ENCODE results near the gene GINS2.
A peak's percentile ranks its signal among the peaks of the same experiment; 100 is the strongest.

The GINS2 gene

DNA sequence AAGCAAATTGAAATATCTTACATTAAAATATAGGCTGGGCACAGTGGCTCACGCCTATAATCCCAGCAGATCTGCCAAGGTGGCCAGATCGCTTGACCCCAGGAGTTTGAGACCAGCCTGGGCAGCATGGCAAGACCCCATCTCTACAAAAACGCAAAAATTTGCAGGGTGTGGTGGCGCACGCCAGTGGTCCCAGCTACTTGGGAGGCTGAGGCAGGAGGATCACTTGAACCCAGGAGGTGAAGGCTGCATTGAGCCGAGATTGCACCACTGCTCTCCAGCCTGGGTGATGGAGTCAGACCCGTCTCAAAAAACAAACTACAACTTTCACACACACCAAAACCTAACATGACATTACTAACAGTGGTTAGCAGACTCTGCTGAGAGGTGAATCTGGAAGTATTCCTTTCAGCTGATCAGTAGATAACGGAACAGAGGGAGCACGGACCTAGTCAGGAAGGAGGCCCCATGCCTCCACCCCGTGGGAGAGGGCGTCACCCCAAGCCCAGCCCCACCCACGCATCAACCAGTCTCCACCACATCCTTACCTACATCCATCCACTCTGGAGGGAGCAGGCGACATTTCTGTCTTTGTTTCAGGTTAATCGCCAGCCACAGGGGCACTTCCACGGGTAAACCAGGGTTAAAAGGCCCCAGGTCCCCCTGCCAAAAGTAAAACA is 1.7 kb downstream of the GINS2 start:
- peaks cover 32% of the 10 kb centered on the region for H3K36me3 ChIP-seq (ENCODE audit: insufficient read depth, low read depth, low read length)

DNA sequence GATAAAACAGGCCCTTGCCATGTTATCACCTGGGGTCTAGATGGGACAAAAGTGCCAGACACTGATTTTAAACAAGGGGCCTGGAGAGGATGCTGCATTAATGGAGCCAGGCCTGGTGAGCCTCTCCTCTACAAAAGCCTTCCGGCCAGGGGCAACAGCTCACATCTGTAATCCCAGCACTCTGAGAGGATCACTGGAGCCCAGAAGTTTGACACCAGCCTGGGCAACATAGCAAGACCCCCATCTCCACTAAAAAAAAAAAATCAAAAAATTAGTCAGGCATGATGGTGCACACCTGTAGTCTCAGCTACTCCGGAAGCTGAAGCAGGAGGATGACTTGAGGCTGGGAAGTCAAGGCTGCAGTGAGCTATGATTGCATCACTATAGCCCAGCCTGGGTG is 3.5 kb downstream of the GINS2 start:
- H3K36me3 ChIP-seq (ENCODE audit: insufficient read depth, low read depth, low read length), result peaks cover 47% of the 10 kb centered on the region

More for the DNA sequence above, 1.7 kb downstream of the GINS2 start:
- Histone ChIP-seq H3K9me3 (ENCODE audit: insufficient read depth, low read depth, low read length) (no peaks in the 10 kb centered on the region), H3K4me1 (ENCODE audit: insufficient read depth, low read length) (no peaks in the 10 kb centered on the region), H3K27ac (ENCODE audit: low read length) (no peak overlapping the region), H3K4me3 (ENCODE audit: low read length) (peak overlapping the region; percentile 79), H3K27me3 (ENCODE audit: insufficient read depth, low read length) (peaks cover 15% of the 10 kb centered on the region; the same call in 1 of the 2 replicates), H3K9ac (ENCODE audit: low read depth, low read length) (peak overlapping the region; percentile 51; the same call in 1 of the 2 replicates)

DNA sequence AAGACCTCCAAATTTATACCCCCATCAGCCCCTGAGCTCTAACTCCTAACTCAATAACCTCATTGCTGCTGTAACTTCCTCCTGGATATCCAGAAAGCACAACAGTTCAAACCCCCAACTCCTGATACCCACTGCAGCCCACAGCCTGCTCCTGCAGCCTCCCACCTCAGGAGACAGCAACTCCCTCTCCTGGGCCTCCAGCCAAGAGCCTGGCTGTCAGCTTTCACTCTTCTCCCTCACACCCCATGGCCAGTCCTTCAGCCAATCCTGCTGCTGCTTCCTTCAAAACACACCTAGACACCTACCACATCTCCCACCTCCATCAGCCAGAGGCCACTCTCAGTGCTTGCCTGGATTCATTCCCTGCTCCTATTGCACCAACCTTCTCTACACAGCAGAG is 5.4 kb downstream of the GINS2 start:
- Histone ChIP-seq H3K9ac (ENCODE audit: low read depth, low read length) (no peak overlapping the region), H3K4me1 (ENCODE audit: insufficient read depth, low read length) (no peaks in the 10 kb centered on the region), H3K4me3 (ENCODE audit: low read length) (no peak overlapping the region), H3K36me3 (ENCODE audit: insufficient read depth, low read depth, low read length) (peaks cover 66% of the 10 kb centered on the region), H3K9me3 (ENCODE audit: insufficient read depth, low read depth, low read length) (no peaks in the 10 kb centered on the region), H3K27me3 (ENCODE audit: insufficient read depth, low read length) (no peaks in the 10 kb centered on the region), H3K27ac (ENCODE audit: low read length) (no peak overlapping the region)

More for the DNA sequence above, 3.5 kb downstream of the GINS2 start:
- H3K4me3 ChIP-seq (ENCODE audit: low read length), result no peak overlapping the region
- H3K27ac ChIP-seq (ENCODE audit: low read length), result no peak overlapping the region
- H3K9ac ChIP-seq (ENCODE audit: low read depth, low read length), result no peak overlapping the region
- H3K27me3 ChIP-seq (ENCODE audit: insufficient read depth, low read length), result peaks cover 10% of the 10 kb centered on the region; the same call in 1 of the 2 replicates
- H3K9me3 ChIP-seq (ENCODE audit: insufficient read depth, low read depth, low read length), result no peaks in the 10 kb centered on the region
- H3K4me1 ChIP-seq (ENCODE audit: insufficient read depth, low read length), result no peaks in the 10 kb centered on the region

DNA sequence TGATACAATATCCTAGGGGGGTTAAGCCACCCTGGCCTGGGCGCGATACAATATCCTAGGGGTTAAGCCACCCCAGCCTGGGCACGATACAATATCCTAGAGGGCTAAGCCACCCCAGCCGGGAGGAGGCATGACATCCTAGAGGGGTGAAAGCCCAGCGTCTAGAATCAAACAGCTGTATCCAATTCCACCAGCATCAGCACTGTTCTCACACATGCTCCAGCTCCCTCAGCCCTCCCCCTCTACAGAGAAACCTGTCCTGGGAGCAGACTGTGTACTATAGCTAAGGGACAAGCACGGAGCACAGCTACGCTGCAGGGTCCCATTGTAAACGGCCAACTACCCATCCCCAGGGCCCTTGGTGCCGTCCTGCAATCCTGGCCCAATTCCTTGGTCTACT is 6.2 kb downstream of the GINS2 start:
- H3K4me1 ChIP-seq (ENCODE audit: insufficient read depth, low read length), result no peaks in the 10 kb centered on the region
- H3K9ac ChIP-seq (ENCODE audit: low read depth, low read length), result no peak overlapping the region
- H3K27ac ChIP-seq (ENCODE audit: low read length), result no peak overlapping the region
- H3K4me3 ChIP-seq (ENCODE audit: low read length), result no peak overlapping the region
- H3K36me3 ChIP-seq (ENCODE audit: insufficient read depth, low read depth, low read length), result peaks cover 74% of the 10 kb centered on the region
- H3K9me3 ChIP-seq (ENCODE audit: insufficient read depth, low read depth, low read length), result no peaks in the 10 kb centered on the region
- no peaks in the 10 kb centered on the region for H3K27me3 ChIP-seq (ENCODE audit: insufficient read depth, low read length)

DNA sequence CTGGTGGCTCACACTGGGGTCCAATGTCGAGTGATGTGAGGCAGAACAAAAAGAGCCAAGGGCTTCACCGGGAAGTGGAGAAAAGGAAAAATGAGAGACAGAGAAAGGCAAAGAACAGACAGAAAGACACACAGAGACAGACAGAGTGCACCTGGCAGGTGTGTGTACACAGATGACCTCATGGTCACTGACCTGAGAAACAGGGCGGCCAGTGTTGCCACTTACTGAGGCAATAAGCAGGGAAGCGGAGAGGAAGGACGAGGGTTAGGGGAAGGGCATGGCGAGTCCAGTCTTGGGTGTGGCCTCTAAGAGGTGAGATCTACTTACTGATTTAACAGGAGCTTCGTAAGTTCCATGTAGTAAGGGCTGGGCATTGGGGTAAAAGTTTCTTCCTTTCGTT is 7.5 kb downstream of the GINS2 start:
- Histone ChIP-seq H3K27me3 (ENCODE audit: insufficient read depth, low read length) (no peaks in the 10 kb centered on the region), H3K9me3 (ENCODE audit: insufficient read depth, low read depth, low read length) (no peaks in the 10 kb centered on the region), H3K9ac (ENCODE audit: low read depth, low read length) (no peak overlapping the region), H3K36me3 (ENCODE audit: insufficient read depth, low read depth, low read length) (peaks cover 82% of the 10 kb centered on the region), H3K27ac (ENCODE audit: low read length) (no peak overlapping the region), H3K4me3 (ENCODE audit: low read length) (no peak overlapping the region), H3K4me1 (ENCODE audit: insufficient read depth, low read length) (no peaks in the 10 kb centered on the region)

DNA sequence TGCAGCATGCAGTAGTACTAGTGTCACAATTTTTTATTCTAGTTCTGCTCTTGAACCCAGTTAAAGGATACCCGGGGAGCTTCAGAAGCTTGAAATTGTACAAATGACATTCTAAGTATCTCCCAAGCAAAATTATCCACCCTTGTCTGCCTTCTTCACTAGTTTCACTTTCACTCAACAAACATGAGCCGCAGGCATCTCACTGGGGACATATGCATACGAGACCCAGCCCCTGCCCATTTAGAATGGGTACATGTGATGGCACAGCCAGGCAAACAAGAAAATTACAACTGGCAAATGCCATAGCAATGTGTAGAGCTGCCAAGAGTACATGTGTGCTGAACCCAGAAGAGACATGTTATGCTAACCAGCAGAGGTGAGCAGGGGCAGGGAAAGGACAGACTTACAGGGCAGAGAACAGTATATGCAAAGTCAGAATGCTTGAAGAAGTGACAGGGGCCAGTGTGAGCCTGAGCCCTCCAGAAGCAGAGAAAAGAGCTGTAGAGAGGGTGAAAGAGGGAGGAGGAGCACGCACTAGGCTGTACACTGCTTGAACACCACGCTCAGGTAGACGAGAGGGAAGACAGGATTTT is 8.3 kb downstream of the GINS2 start:
- Histone ChIP-seq H3K4me3 (ENCODE audit: low read length) (no peak overlapping the region), H3K9me3 (ENCODE audit: insufficient read depth, low read depth, low read length) (no peaks in the 10 kb centered on the region), H3K36me3 (ENCODE audit: insufficient read depth, low read depth, low read length) (peaks cover 90% of the 10 kb centered on the region), H3K9ac (ENCODE audit: low read depth, low read length) (no peak overlapping the region), H3K4me1 (ENCODE audit: insufficient read depth, low read length) (no peaks in the 10 kb centered on the region), H3K27me3 (ENCODE audit: insufficient read depth, low read length) (no peaks in the 10 kb centered on the region), H3K27ac (ENCODE audit: low read length) (no peak overlapping the region)

DNA sequence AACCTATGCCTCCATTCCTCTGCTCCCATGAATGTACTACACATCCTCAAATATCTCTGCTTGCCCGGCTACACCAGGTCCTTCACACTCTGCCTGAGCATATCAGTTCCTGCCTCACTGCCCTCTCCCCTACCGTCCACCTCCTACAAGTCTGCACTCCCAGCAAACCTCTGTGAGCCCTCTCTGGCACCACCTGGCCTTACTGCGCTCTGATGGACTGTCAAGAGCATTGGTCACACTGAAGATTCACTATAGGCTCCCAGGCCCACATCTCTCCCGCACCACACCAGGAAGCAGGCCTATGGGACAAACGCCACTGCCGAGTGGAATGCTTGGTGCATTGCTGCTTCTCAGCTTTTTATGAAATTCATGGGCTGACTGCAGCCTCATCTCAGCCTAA is 8.9 kb downstream of the GINS2 start:
- no peaks in the 10 kb centered on the region for H3K9me3 ChIP-seq (ENCODE audit: insufficient read depth, low read depth, low read length)
- H3K4me3 ChIP-seq (ENCODE audit: low read length), result no peak overlapping the region
- H3K27me3 ChIP-seq (ENCODE audit: insufficient read depth, low read length), result no peaks in the 10 kb centered on the region
- no peak overlapping the region for H3K9ac ChIP-seq (ENCODE audit: low read depth, low read length)
- peaks cover 91% of the 10 kb centered on the region for H3K36me3 ChIP-seq (ENCODE audit: insufficient read depth, low read depth, low read length)
- no peaks in the 10 kb centered on the region for H3K4me1 ChIP-seq (ENCODE audit: insufficient read depth, low read length)
- H3K27ac ChIP-seq (ENCODE audit: low read length), result no peak overlapping the region

DNA sequence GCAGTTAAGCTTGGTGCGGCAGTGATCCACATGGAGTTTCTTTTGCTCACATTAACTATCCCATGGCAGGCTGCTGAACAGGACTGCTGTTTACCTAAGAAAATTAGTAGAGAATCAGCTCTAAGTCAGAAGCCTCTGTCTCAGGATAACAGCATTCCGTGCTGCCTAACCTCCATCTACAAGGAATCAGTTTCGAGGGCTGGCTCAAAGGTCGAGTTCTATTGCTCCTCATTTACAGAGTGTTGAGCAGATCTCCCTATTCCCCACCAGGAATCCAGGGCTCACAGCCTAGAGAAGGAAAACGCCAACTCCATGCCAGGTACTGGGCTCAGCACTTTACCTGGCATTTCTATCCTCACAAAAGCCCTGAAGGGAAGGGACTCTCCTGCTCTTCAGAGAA is 9.9 kb downstream of the GINS2 start:
- H3K27me3 ChIP-seq (ENCODE audit: insufficient read depth, low read length), result no peaks in the 10 kb centered on the region
- H3K4me1 ChIP-seq (ENCODE audit: insufficient read depth, low read length), result no peaks in the 10 kb centered on the region
- H3K27ac ChIP-seq (ENCODE audit: low read length), result no peak overlapping the region
- H3K4me3 ChIP-seq (ENCODE audit: low read length), result no peak overlapping the region
- peaks cover 94% of the 10 kb centered on the region for H3K36me3 ChIP-seq (ENCODE audit: insufficient read depth, low read depth, low read length)
- no peak overlapping the region for H3K9ac ChIP-seq (ENCODE audit: low read depth, low read length)
- no peaks in the 10 kb centered on the region for H3K9me3 ChIP-seq (ENCODE audit: insufficient read depth, low read depth, low read length)

DNA sequence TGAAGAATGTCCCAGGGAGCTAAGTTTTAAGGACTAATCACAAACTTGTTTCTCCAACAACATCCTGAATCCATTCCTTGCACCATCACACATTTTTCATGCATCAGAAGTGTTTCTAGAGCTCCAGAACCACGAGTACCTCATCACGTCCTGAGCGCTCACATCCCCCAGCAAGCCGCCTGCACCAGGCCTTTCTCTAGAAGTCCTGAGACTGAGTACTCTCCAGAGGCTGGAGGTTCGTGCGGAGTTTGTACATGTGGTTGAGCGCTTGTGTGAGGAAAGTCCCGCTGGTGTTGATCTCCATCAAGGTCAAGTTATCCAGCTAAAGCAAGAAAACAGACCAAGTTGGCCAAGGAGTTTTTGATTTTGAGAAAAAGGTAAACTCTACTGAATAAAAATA is 10.7 kb downstream of the GINS2 start:
- no peak overlapping the region for H3K27ac ChIP-seq (ENCODE audit: low read length)
- no peak overlapping the region for H3K4me3 ChIP-seq (ENCODE audit: low read length)
- H3K9me3 ChIP-seq (ENCODE audit: insufficient read depth, low read depth, low read length), result no peaks in the 10 kb centered on the region
- peaks cover 94% of the 10 kb centered on the region for H3K36me3 ChIP-seq (ENCODE audit: insufficient read depth, low read depth, low read length)
- no peaks in the 10 kb centered on the region for H3K27me3 ChIP-seq (ENCODE audit: insufficient read depth, low read length)
- H3K4me1 ChIP-seq (ENCODE audit: insufficient read depth, low read length), result no peaks in the 10 kb centered on the region
- H3K9ac ChIP-seq (ENCODE audit: low read depth, low read length), result no peak overlapping the region

DNA sequence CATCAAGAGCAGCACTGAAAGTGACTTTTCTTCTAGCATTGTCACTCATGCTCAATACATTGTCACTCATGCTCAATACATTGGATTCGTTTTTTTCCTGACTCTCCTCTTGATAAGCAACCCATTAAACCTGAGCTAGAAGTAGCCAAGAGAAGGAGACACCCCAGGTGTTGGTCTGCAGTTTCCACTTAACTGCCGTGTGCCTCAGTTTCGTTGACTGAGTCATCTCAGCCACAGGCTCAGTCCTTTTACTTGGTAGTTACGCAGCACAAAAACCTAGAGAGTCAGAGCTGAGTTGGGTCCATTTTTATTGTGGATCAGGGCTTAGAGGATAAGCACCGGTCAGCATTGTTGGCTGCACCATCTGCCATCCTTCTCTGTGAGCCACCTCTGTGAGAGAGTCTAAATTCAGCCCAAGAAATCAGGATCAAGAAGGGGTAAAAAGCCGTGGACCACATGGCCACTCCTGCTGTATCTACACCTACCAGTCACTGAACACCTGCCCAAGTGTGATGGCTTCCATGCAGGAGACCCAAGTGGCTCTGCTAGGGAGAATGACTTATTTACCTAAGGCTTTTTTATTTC is 11.3 kb downstream of the GINS2 start:
- Histone ChIP-seq H3K27ac (ENCODE audit: low read length) (no peak overlapping the region), H3K4me1 (ENCODE audit: insufficient read depth, low read length) (no peaks in the 10 kb centered on the region), H3K4me3 (ENCODE audit: low read length) (no peak overlapping the region), H3K27me3 (ENCODE audit: insufficient read depth, low read length) (no peaks in the 10 kb centered on the region), H3K9ac (ENCODE audit: low read depth, low read length) (no peak overlapping the region), H3K9me3 (ENCODE audit: insufficient read depth, low read depth, low read length) (no peaks in the 10 kb centered on the region), H3K36me3 (ENCODE audit: insufficient read depth, low read depth, low read length) (peaks cover 94% of the 10 kb centered on the region)

DNA sequence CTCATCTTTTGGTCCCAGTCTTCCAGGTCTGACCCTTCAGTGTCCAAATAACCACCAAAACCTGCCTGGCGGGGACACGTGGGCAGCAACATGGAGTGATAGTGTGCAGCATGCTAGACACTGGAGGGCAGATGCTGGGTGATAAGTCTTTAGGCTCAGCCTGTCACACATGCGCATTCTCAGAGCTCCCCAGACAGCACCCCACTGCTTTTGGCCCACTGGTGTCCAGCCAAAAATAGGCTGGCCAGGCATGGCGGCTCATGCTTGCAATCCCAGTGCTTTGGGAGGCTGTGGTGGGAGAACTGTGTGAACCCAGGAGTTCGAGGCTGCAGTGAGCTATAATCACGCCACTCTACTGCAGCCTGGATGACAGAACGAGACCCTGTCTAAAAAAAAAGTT is 12.3 kb downstream of the GINS2 start:
- H3K4me3 ChIP-seq (ENCODE audit: low read length), result no peak overlapping the region
- no peaks in the 10 kb centered on the region for H3K9me3 ChIP-seq (ENCODE audit: insufficient read depth, low read depth, low read length)
- H3K27ac ChIP-seq (ENCODE audit: low read length), result no peak overlapping the region
- H3K36me3 ChIP-seq (ENCODE audit: insufficient read depth, low read depth, low read length), result peaks cover 97% of the 10 kb centered on the region
- no peaks in the 10 kb centered on the region for H3K27me3 ChIP-seq (ENCODE audit: insufficient read depth, low read length)
- no peaks in the 10 kb centered on the region for H3K4me1 ChIP-seq (ENCODE audit: insufficient read depth, low read length)
- H3K9ac ChIP-seq (ENCODE audit: low read depth, low read length), result no peak overlapping the region

DNA sequence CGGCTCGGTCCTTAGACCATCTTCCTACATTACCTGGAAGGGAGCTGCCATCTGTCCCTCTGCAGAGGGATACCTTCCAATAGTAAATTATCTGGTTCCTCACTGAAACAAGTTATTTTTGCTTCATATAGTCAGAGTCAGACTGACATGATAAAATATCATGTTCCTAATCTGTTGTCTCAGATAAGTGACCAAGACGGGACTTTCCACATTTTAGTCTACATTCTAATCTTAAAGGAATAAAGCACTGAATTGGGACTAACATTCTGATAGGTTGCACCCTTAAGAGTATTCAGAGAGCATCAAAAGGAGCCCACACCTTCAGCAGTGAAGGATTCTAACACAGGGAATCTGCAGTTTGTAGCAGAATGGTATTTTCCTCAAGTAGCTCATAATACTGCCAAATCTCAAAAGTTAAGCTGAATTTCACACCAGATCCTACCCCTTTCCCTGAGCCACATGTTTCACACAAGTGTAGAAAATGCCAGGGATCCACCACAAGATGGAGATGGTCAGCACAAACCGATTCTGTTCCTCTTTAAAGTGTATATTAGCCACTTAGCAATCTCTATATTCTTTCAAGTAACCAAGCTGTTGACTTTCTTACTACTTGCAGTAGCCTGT is 13.4 kb downstream of the GINS2 start:
- no peak overlapping the region for H3K4me3 ChIP-seq (ENCODE audit: low read length)
- no peaks in the 10 kb centered on the region for H3K27me3 ChIP-seq (ENCODE audit: insufficient read depth, low read length)
- no peaks in the 10 kb centered on the region for H3K9me3 ChIP-seq (ENCODE audit: insufficient read depth, low read depth, low read length)
- H3K9ac ChIP-seq (ENCODE audit: low read depth, low read length), result no peak overlapping the region
- no peaks in the 10 kb centered on the region for H3K4me1 ChIP-seq (ENCODE audit: insufficient read depth, low read length)
- no peak overlapping the region for H3K27ac ChIP-seq (ENCODE audit: low read length)
- peaks cover 96% of the 10 kb centered on the region for H3K36me3 ChIP-seq (ENCODE audit: insufficient read depth, low read depth, low read length)
